Subcutaneous abdominal adipose tissue (tissue), 5 donors: Measurements from ENCODE around the gene KCTD10.
A peak's percentile ranks its signal among the peaks of the same experiment; 100 is the strongest.

Experiments used
- H3K27ac ChIP-seq: one replicate; pipeline ENCODE4 v1.7.0; 2013; ENCODE audit warnings: low read depth, mild to moderate bottlenecking, inconsistent platforms, low read length, moderate library complexity
- H3K27me3 ChIP-seq, 5 donors: one replicate each; pipeline ENCODE4 v1.7.0; 2013; ENCODE audit warnings: low read length in 5 of 5, inconsistent platforms in 1 of 5; ENCODE audit not compliant: control insufficient read depth in 5 of 5, insufficient read depth in 4 of 5
- H3K36me3 ChIP-seq, 5 donors: one replicate each; pipeline ENCODE4 v1.7.0; 2013; ENCODE audit warnings: low read length in 5 of 5; ENCODE audit not compliant: control insufficient read depth in 5 of 5, insufficient read depth in 5 of 5
- H3K4me1 ChIP-seq, 5 donors: one replicate each; pipeline ENCODE4 v1.7.0; 2013; ENCODE audit warnings: low read length in 5 of 5, mild to moderate bottlenecking in 3 of 5, moderate library complexity in 1 of 5; ENCODE audit not compliant: control insufficient read depth in 5 of 5, insufficient read depth in 5 of 5
- H3K4me3 ChIP-seq, 5 donors: one replicate each; pipeline ENCODE4 v1.7.0; 2013; ENCODE audit warnings: low read length in 5 of 5, low read depth in 1 of 5
- H3K9ac ChIP-seq, 5 donors: one replicate each; pipeline ENCODE4 v1.7.0; 2013; ENCODE audit warnings: low read length in 5 of 5, mild to moderate bottlenecking in 4 of 5, moderate library complexity in 3 of 5
- H3K9me3 ChIP-seq, 5 donors: one replicate each; pipeline ENCODE4 v1.7.0; 2013; ENCODE audit warnings: low read length in 5 of 5; ENCODE audit not compliant: control insufficient read depth in 5 of 5
- donor health status: healthy.
- donor health status: healthy.
- donor health status: healthy.
- donor health status: healthy.
- donor health status: healthy.

The KCTD10 gene

DNA sequence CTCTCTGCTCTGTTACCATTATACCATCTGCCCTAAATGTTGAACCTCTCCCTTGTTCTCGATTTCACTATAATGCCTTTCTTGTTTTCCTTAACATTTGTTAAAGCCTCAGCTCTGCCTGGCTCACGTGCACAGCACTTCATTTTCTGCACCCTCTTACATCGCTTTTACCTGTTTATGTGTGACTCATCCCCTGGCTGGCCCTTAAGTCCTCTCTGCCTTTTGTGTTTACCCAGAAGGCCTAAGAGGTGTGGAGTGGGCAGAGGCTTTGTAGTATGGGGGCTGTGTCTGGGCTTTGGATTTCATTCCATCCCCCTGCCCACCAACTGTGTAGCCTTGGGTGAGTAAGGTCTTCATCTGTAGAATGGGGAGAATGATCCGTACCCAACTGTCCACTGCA lies 36.9 kb upstream of the KCTD10 start:
- Histone ChIP-seq H3K36me3 (peaks cover 25 to 91% (median 79%) of the 10 kb centered on the region in 5 donors), H3K27me3 (no peaks in the 10 kb centered on the region), H3K4me1 (peaks cover 0 to 10% (median 0%) of the 10 kb centered on the region in 5 donors), H3K9me3 (no peaks in the 10 kb centered on the region), H3K9ac (no peak overlapping the region), H3K4me3 (no peak overlapping the region), H3K27ac (no peak overlapping the region)

DNA sequence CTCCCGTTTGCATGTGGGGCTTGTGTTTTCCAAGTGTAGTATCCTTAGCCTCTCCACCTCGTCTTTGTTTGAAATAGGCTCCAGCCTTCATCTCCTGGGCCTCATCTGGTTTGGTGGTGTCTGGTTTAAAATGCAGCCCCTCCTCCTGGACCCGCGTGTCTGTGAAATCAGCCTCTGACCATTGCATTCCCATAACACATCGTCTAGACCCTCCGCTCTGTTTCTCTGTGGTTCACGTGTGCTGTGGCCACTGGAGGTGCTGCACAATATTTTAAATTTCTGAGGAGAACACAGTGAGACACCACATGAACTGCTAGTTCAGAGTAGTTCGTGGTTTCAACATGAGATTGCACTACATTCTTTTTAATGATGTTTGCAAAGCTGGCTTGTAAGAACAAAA lies 36.0 kb upstream of the KCTD10 start:
- Histone ChIP-seq H3K4me3 (no peak overlapping the region), H3K27ac (no peak overlapping the region), H3K9me3 (no peaks in the 10 kb centered on the region), H3K27me3 (no peaks in the 10 kb centered on the region), H3K4me1 (peaks cover 0 to under 1% (median 0%) of the 10 kb centered on the region in 5 donors), H3K9ac (no peak overlapping the region), H3K36me3 (peaks cover 35 to 92% (median 82%) of the 10 kb centered on the region in 5 donors)

DNA sequence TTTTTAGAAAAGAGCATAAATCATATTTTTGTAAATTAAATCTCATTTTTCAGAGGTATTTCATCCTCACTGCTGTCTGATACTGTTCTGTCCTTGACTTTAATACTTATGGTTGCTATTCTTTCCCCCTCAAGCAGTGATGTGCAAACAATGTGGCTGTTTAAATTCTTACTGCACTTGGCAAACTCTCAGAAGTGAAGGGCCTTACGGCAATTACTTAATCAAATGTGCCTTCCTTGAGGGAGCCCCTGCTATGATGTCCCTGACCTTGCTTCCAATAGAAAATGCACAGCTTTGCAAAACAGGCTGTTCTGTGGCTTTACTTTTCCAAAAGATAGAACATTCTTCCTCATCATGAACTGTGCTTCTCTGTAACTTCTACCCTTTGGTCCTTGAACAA lies 35.5 kb upstream of the KCTD10 start:
- Histone ChIP-seq H3K36me3 (peaks cover 37 to 92% (median 82%) of the 10 kb centered on the region in 5 donors), H3K9me3 (no peaks in the 10 kb centered on the region)

DNA sequence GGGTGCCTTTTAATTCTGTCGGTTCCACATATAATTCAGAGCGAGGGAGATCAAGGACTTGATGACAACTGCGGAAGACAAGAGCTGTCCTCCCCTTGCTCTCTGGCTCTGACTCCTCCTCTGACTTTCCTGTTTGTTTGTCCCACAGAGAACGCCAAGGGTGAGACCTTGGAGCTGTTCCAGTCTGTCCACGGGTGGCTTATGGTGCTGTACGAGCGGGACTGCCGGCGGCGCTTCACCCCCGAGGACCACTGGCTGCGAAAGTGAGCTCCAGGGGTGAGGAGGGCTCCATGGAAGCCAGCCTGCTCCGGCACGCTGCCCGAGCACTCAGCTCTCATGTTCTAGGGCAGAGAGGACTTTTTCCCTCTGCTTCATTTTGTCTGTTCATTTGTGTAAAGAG lies 33.1 kb upstream of the KCTD10 start:
- no peak overlapping the region for H3K4me3 ChIP-seq
- no peaks in the 10 kb centered on the region for H3K4me1 ChIP-seq
- no peak overlapping the region for H3K27ac ChIP-seq
- H3K27me3 ChIP-seq = no peaks in the 10 kb centered on the region
- no peaks in the 10 kb centered on the region for H3K9me3 ChIP-seq
- H3K36me3 ChIP-seq = peaks cover 48 to 96% (median 91%) of the 10 kb centered on the region in 5 donors
- no peak overlapping the region for H3K9ac ChIP-seq

More for the DNA sequence above, 35.5 kb upstream of the KCTD10 start:
- H3K9ac ChIP-seq = no peak overlapping the region
- H3K4me1 ChIP-seq = no peaks in the 10 kb centered on the region
- H3K27me3 ChIP-seq = no peaks in the 10 kb centered on the region
- no peak overlapping the region for H3K27ac ChIP-seq
- H3K4me3 ChIP-seq = no peak overlapping the region

DNA sequence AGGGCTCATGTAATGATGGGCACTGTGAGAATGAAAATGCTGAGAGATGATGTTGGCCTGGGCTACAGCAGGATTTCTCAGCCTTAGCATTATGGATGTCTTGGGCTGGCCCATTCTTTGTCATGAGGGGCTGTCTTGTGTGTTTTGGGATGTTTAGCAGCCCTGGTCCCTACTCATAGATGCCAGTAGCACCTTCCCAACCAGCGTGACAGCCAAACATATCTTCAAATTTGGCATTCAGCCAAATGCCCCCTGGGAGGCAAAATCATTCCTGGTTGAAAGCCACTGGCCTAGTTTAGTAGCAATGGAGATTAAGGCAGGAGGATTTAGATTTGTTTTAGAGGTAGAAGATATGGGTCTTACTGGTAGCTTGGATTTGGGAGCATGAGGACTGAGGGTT lies 27.0 kb upstream of the KCTD10 start:
- Histone ChIP-seq H3K27ac (no peak overlapping the region), H3K9me3 (no peaks in the 10 kb centered on the region), H3K27me3 (no peaks in the 10 kb centered on the region), H3K4me3 (no peak overlapping the region), H3K9ac (no peak overlapping the region), H3K4me1 (peaks cover 0 to 6% (median 0%) of the 10 kb centered on the region in 5 donors), H3K36me3 (peaks cover 52 to 98% (median 95%) of the 10 kb centered on the region in 5 donors)

DNA sequence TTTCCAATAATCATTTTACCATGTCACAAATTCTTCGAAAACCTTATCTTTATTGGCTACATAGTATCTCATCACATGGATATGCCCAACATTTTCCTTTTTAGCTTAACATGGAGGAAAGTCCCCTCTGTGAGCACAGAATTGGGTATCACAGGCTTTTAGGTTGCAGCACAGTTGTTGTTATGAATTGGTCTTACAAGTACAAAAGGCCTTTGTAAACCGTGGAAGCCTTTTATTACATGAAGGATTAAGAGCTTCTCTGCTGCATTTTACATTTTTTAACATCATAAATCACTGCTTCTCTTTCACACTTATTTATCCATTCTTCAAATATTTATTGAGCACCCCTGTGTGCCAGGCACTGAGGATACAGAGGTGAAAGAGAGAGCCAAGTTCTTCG lies 26.5 kb upstream of the KCTD10 start:
- Histone ChIP-seq H3K9ac (no peak overlapping the region), H3K4me3 (no peak overlapping the region), H3K27ac (no peak overlapping the region), H3K4me1 (peaks cover 0 to 6% (median 0%) of the 10 kb centered on the region in 5 donors), H3K9me3 (no peaks in the 10 kb centered on the region), H3K27me3 (no peaks in the 10 kb centered on the region), H3K36me3 (peaks cover 48 to 98% (median 96%) of the 10 kb centered on the region in 5 donors)

DNA sequence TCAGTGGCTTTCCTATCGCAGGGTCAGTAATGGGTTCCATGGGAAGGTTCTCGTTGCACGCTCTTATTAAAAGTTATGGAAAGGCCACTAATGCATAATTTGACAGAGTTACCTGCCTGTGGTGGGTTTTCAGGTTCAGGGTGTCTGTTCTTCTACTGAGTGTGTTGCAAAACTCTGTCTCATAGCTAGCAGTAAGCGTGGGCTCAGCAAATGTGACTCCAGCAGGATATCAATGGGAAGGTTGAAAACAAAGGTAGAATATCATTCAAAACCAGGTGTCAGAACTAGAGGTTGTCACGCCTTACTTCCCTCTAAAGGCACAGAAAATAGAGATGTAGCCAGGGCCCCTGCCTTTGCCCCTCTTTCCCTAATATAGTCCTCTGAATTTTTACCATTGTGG lies 25.2 kb upstream of the KCTD10 start:
- H3K36me3 ChIP-seq = peaks cover 48 to 98% (median 96%) of the 10 kb centered on the region in 5 donors
- H3K27ac ChIP-seq = no peak overlapping the region
- H3K4me1 ChIP-seq = peaks cover 0 to 6% (median 0%) of the 10 kb centered on the region in 5 donors

DNA sequence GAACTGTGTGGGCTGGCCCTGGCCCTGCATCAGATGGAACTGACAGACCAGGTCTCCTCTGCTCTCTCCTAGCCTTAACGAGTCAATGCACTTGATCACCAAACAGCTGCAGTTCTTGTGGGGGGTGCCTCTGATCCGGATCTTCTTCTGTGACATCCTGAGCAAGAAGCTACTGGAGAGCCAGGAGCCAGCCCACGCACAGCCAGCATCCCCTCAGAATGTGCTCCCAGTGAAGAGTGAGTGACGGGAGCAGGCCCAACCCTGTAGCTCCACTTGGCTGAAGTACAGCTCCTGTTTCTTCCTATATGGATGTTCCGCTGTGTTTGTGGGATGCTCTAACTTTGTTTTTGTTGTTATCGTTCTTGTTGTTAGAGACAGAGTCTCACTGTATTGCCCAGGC lies 24.2 kb upstream of the KCTD10 start:
- H3K36me3 ChIP-seq = peaks cover 44 to 93% (median 88%) of the 10 kb centered on the region in 5 donors
- no peaks in the 10 kb centered on the region for H3K9me3 ChIP-seq
- no peak overlapping the region for H3K4me3 ChIP-seq
- no peak overlapping the region for H3K27ac ChIP-seq
- no peak overlapping the region for H3K9ac ChIP-seq
- no peaks in the 10 kb centered on the region for H3K27me3 ChIP-seq
- peaks cover 0 to 6% (median 0%) of the 10 kb centered on the region in 5 donors for H3K4me1 ChIP-seq

More for the DNA sequence above, 25.2 kb upstream of the KCTD10 start:
- no peak overlapping the region for H3K4me3 ChIP-seq
- peak overlapping the region in 1 of 5 donors; percentile 20 for H3K9ac ChIP-seq
- H3K9me3 ChIP-seq = no peaks in the 10 kb centered on the region
- H3K27me3 ChIP-seq = no peaks in the 10 kb centered on the region

DNA sequence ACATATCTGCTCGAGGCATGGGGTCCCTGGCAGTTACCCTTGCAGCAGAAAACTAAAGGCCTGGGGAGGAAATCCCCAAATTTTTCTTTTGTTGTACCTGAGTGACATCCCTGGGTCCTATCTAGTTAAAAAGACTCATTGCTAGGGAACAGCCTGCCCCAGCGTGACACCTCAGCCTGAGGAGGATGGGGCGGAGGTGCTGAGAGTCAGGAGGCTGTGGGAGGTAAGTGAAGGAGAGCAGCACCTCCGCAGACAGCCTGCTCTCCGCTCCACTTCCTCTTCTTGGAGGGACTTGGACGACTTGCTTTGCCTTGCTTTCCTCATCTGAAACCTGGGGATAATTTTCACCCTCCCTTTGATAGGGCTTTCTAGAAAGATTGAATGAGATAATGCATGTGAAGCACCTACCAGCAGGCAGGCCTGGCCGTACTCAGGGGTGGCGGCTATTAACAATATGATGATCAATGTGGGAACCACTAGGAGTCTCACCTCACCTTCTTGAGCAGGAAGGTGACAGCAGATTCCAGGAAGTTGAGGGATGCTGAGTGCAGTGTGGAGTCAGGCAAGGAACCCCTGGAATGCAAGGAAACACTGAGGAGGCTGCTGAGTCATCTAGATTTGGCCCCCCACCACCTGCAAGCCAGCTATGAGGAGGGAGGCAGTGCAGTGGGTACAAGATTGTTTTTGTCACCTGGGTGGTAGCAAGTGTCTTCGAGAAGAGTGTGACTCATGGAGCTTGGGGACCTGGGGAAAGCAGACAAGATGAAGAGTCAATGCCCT lies 23.5 kb upstream of the KCTD10 start:
- Histone ChIP-seq H3K27ac (no peak overlapping the region), H3K4me3 (no peak overlapping the region), H3K4me1 (peaks cover 0 to 6% (median 0%) of the 10 kb centered on the region in 5 donors), H3K9me3 (no peaks in the 10 kb centered on the region), H3K9ac (no peak overlapping the region), H3K27me3 (no peaks in the 10 kb centered on the region), H3K36me3 (peaks cover 45 to 91% (median 89%) of the 10 kb centered on the region in 5 donors)

DNA sequence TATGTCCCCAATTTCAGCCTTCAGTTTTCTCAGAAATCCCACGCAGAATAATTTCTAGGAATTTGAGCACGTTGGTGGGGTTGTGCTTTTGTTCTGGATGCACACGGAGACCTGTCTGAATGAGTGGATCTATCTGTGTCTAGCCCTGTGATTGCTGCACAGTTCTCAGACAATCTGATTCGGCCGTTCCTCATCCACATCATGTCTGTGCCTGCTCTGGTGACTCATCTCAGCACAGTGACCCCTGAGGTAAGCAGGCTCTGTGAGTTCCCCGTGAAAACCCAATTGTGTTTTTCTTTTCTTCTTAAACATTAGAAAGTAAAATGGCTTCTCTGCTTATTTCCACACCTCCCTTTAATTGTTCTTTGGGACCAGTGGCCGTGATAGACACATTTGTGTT lies 20.6 kb upstream of the KCTD10 start:
- H3K9me3 ChIP-seq = no peaks in the 10 kb centered on the region
- no peak overlapping the region for H3K9ac ChIP-seq
- H3K27ac ChIP-seq = no peak overlapping the region
- H3K4me1 ChIP-seq = peaks cover 0 to under 1% (median 0%) of the 10 kb centered on the region in 5 donors
- peaks cover 35 to 91% (median 85%) of the 10 kb centered on the region in 5 donors for H3K36me3 ChIP-seq
- H3K4me3 ChIP-seq = no peak overlapping the region
- no peaks in the 10 kb centered on the region for H3K27me3 ChIP-seq
